WERI-Rb-1 (cell line): Measurements from ENCODE around the gene MTERF4.
"Not testable (repeated sequence)": the region's sequence is repeated elsewhere in the genome, so short reads cannot be mapped to it uniquely, and the experiment has no call there.

Source experiments
- DNase-seq: peaks from one replicate; pipeline ENCODE4 v3.0.0-alpha.2; 2020
- H3K27ac ChIP-seq: fragments of 250-450 bp; sonication (Bioruptor Pico); 2 replicates; pipeline ENCODE4 v1.5.1; 2020; ENCODE audit warnings: mild to moderate bottlenecking, moderate library complexity
- H3K27me3 ChIP-seq: fragments of 250-450 bp; sonication (Bioruptor Pico); 2 replicates; pipeline ENCODE4 v1.5.1; 2021; ENCODE audit warnings: mild to moderate bottlenecking, low read depth, moderate library complexity; ENCODE audit not compliant: insufficient read depth, severe bottlenecking
- H3K36me3 ChIP-seq: fragments of 250-450 bp; sonication (Bioruptor Pico); 2 replicates; pipeline ENCODE4 v1.5.1; 2020; ENCODE audit warnings: mild to moderate bottlenecking, moderate library complexity
- H3K4me3 ChIP-seq: 2 replicates; pipeline ENCODE4 v1.5.1; 2011; ENCODE audit warnings: low read depth, mild to moderate bottlenecking, control low read depth, low read length
- H3K9me3 ChIP-seq: fragments of 250-450 bp; sonication (Bioruptor Pico); 2 replicates; pipeline ENCODE4 v1.5.1; 2021; ENCODE audit warnings: mild to moderate bottlenecking, moderate library complexity; ENCODE audit not compliant: severe bottlenecking
- TF ChIP-seq, protein P1 (sequence below): IDR thresholded peaks from 2 replicates; pipeline ENCODE4 v1.5.1; 2011; ENCODE audit warnings: low read depth, mild to moderate bottlenecking, control low read depth, inconsistent platforms, low read length

Gene MTERF4

DNA sequence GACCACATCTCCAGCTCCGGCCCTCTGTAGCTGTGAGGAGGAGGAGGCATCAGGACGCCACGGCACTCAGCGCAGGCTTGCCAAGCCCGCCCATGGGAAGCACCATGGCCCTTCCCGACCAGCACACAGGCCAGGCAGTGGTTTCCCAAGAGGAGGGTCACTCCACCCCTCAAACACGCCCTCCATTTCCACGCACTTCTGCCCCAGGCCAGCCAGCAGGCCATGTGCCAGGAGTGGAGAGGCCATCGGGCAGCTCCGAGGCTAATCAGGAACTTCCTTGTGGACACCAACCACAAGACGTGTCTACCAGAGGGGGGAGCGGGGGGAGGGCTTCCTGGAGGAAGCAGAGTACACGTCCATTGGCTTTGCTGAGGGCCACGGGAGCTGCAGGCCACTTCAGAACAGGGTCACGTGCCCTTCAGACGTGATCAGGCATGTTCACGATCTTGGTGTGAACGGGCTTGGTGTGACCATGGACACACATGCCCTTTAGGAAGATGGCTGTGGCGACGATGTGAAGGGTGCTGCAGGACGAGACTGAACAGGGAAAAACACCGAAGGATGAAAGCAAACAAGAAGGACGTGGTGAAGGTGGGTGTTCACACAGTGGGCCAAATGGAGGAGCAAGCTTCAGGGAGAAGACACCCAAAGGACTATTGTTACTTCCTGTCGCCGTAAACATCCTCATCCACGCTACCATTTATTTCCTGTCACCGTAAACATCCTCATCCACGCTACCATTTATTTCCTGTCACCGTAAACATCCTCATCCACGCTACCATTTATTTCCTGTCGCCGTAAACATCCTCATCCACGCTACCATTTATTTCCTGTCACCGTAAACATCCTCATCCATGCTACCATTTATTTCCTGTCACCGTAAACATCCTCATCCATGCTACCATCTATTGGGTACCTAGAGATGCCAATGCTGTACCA lies 6.5 kb upstream of the MTERF4 start:
- TF ChIP-seq, protein P1, sequence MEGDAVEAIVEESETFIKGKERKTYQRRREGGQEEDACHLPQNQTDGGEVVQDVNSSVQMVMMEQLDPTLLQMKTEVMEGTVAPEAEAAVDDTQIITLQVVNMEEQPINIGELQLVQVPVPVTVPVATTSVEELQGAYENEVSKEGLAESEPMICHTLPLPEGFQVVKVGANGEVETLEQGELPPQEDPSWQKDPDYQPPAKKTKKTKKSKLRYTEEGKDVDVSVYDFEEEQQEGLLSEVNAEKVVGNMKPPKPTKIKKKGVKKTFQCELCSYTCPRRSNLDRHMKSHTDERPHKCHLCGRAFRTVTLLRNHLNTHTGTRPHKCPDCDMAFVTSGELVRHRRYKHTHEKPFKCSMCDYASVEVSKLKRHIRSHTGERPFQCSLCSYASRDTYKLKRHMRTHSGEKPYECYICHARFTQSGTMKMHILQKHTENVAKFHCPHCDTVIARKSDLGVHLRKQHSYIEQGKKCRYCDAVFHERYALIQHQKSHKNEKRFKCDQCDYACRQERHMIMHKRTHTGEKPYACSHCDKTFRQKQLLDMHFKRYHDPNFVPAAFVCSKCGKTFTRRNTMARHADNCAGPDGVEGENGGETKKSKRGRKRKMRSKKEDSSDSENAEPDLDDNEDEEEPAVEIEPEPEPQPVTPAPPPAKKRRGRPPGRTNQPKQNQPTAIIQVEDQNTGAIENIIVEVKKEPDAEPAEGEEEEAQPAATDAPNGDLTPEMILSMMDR = no peak
- Histone ChIP-seq H3K9me3 (no peaks in the 10 kb centered on the region), H3K27me3 (no peaks in the 10 kb centered on the region), H3K36me3 (peaks cover 33% of the 10 kb centered on the region), H3K27ac (no peak overlapping the region), H3K4me3 (no peak overlapping the region)
- DNase-seq = no peak

DNA sequence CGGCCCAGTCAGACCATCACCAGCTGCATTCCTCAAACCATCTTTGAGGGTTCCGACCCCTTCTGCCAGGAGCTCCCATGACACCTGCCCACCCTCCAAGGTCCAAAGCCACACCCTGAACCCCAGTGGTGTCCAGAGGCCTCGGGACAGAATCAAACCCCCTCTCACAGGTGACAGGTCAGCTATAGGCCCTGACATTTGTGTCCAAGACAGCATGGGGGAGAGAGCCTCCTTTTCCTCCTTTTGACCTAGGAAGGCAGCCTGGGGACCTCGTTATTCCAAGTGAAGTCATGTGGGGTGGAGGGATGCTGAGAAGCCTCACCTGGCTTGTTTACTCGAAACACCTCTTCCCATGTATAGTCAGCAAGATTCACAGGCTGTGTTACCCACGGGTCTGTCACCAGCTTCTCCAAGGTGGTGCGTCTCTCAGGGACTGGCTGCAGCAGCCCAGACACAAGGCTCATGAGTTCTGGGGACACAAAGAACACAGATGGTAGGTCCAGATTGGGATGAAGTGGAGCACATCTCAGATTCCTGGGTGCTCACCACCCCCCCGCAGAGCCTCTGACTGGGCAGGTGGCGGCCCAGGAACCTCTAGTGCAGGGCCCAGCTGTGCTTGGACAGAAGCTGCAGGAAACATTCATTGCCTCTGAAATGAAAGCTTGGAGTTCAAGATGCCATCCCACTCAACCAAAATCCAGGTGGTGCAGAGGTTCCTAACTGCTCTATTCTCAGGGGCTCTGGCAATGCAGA lies 5.1 kb upstream of the MTERF4 start:
- TF ChIP-seq, protein P1 = no peak
- H3K4me3 ChIP-seq = no peak overlapping the region
- H3K36me3 ChIP-seq = peaks cover 30% of the 10 kb centered on the region
- no peaks in the 10 kb centered on the region for H3K9me3 ChIP-seq
- no peak for DNase-seq
- H3K27ac ChIP-seq = no peak overlapping the region
- H3K27me3 ChIP-seq = no peaks in the 10 kb centered on the region

DNA sequence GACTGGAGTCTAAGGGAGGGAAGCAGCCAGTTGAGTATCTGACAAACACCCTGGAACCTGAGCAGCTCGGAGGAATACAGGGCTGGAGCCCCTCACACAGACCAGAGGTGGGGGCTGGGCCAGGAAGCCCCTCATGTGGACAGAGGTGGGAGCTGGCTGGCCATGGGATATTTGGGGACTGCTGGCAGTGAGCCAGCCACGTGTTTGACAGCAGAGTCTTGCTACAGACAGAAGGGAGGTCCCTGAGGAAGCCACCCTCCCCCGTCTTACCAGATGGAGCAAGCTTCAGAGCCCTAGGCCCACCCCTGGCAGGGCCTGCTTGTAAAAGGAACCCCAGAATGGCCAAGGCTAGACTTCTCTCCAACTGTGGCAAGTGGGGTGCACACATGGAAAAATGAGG lies 3.6 kb upstream of the MTERF4 start:
- TF ChIP-seq, protein P1 = no peak
- no peak overlapping the region for H3K27ac ChIP-seq
- no peak for DNase-seq
- H3K36me3 ChIP-seq = peaks cover 35% of the 10 kb centered on the region
- no peak overlapping the region for H3K4me3 ChIP-seq
- no peaks in the 10 kb centered on the region for H3K27me3 ChIP-seq
- no peaks in the 10 kb centered on the region for H3K9me3 ChIP-seq

DNA sequence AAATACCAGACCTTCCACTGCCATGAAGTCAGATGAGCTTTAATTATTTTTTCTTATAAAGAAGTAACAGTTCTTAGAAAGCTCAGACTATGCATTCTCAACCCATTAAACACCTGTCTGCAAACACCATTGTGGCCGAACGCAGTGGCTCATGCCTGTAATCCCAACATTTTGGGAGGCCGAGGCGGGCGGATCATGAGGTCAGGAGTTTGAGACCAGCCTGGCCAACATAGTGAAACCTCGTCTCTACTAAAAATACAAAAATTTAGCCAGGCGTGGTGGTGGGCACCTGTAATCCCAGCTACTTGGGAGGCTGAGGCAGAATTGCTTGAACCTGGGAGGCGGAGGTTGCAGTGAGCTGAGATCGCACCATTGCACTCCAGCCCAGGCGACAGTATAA lies 2.5 kb upstream of the MTERF4 start:
- not testable (repeated sequence) for H3K27ac ChIP-seq, H3K9me3 ChIP-seq, H3K27me3 ChIP-seq, DNase-seq, H3K4me3 ChIP-seq
- peaks cover 41% of the 10 kb centered on the region for H3K36me3 ChIP-seq

DNA sequence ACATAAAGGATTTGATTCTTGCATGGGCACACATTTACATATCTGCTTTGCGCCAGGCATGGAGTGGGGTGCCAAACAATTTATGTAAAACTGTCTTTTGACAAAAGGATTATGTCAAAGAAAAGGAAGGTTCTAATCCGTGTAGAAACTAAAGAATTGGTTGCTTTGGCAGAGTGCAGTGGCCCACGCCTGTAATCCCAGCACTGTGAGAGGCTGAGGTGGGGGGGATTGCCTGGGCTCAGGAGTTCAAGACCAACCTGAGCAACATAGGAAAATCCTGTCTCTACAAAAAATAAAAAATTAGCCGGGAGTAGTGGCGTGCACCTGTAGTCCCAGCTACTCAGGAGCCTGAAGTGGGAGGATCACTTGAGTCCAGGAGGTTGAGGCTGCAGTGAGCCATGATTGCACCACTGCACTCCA lies 1.1 kb upstream of the MTERF4 start:
- no peaks in the 10 kb centered on the region for H3K9me3 ChIP-seq
- no peak for DNase-seq
- peak overlapping the region; percentile 78 for H3K4me3 ChIP-seq
- TF ChIP-seq, protein P1 = no peak
- no peaks in the 10 kb centered on the region for H3K27me3 ChIP-seq
- H3K27ac ChIP-seq = peak overlapping the region; percentile 87
- H3K36me3 ChIP-seq = peaks cover 49% of the 10 kb centered on the region

DNA sequence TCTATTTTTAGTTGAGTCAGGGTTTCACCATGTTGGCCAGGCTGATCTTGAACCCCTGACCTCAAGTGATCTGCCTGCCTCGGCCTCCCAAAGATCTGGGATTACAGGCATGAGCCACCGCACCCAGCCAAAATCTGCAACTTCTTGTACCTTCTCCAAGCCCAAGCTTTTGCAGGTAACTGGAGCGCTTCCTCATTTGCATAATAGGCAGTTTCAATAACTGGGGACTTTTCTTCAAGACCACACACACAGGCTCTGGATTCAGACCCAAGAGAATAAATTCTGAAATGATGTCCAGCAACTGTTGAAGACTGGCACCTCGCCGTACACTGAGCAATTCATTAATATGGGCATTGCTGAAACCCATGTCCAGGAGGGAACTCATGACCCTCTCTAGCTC lies 2.8 kb downstream of the MTERF4 start:
- no peak for DNase-seq
- Histone ChIP-seq H3K27me3 (no peaks in the 10 kb centered on the region), H3K27ac (no peak overlapping the region), H3K36me3 (peaks cover 62% of the 10 kb centered on the region), H3K9me3 (no peaks in the 10 kb centered on the region), H3K4me3 (no peak overlapping the region)
- TF ChIP-seq, protein P1 = no peak
